Measurements from ENCODE around the gene CLDN5.
A peak's percentile ranks its signal among the peaks of the same experiment; 100 is the strongest.

Gene CLDN5

DNA sequence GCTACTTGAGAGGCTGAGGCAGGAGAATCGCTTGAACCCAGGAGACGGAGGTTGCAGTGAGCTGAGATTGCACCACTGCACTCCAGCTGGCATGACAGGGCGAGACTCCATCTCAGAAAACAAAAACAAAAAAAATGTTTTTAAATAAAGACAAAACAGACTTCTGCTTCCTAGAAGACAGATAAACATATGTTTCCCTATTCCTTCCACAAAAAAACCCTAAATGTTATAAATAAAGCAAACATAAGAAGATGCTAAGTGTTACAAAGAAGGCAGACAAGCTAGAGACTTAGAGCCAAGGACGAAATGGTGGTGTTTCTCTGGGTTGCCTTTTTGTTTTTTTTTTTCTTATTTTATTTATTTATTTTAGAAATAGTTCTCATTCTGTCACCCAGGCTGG, 5.6 kb upstream of the CLDN5 start:
- in situ Hi-C loops (cut with HindIII; ENCODE audit: low sequenced_read_pairs) = no loop called here
- TF ChIP-seq, protein P1, sequence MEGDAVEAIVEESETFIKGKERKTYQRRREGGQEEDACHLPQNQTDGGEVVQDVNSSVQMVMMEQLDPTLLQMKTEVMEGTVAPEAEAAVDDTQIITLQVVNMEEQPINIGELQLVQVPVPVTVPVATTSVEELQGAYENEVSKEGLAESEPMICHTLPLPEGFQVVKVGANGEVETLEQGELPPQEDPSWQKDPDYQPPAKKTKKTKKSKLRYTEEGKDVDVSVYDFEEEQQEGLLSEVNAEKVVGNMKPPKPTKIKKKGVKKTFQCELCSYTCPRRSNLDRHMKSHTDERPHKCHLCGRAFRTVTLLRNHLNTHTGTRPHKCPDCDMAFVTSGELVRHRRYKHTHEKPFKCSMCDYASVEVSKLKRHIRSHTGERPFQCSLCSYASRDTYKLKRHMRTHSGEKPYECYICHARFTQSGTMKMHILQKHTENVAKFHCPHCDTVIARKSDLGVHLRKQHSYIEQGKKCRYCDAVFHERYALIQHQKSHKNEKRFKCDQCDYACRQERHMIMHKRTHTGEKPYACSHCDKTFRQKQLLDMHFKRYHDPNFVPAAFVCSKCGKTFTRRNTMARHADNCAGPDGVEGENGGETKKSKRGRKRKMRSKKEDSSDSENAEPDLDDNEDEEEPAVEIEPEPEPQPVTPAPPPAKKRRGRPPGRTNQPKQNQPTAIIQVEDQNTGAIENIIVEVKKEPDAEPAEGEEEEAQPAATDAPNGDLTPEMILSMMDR (IDR thresholded peaks at IDR 0.05; ENCODE audit: low read depth, low read length) = no peak
- no peak for DNase-seq (ENCODE audit: low read depth, low spot score)
- H3K4me3 ChIP-seq (ENCODE audit: low read depth, low read length) = no peak overlapping the region

DNA sequence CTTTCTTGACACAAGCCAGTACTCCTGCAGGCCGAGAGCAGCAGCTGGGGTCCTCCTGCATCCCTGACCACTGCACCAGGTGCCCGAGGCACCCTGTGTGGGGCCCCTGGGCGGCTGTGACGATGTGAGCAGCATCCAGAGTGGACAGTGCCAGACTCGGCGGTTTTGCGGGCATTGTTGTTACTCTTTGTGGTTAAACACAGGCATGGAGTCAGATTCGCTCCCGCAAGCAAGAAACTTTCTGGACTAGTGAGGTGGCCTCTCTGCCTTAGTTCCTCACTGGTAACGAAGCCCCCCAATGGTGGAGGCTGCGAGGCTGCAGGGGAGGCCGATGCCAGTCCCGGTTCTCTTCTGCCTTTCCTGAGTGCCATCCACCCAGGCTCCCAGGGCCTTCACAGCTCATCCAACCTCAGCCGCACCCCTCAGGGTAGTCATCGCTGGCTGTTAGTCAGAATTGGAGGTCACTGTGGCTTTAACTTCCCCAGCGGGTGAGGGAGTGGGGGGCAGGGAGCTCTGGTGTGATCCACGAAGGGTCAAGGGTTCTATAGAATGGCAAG, 3.7 kb upstream of the CLDN5 start:
- H3K4me3 ChIP-seq (ENCODE audit: low read depth, low read length) = no peak overlapping the region
- TF ChIP-seq, protein P1 (IDR thresholded peaks at IDR 0.05; ENCODE audit: low read depth, low read length) = no peak
- in situ Hi-C loops (cut with HindIII; ENCODE audit: low sequenced_read_pairs) = no loop called here
- DNase-seq (ENCODE audit: low read depth, low spot score) = peak; percentile 11

DNA sequence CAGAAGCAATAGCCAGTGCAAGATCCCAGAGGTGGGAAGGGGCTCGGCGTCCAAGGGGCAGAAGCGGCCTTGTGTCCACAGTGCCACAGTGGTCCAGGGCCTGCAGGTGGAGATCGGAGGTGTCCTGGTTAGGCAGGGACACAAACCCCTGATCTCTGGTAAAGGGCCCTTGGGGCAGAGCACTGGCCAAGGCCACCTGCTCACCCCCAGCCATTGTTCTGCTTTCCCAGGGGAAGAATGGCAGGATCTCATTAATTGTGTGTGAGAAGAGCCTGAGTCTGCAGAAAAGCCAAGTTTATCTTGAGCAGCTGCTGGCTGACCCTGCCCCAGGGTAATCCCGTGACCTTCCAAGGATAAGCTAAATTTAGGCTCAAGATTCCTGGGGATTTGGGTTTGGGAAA, 3.1 kb upstream of the CLDN5 start:
- DNase-seq (ENCODE audit: low read depth, low spot score) = no peak
- in situ Hi-C loops (cut with HindIII; ENCODE audit: low sequenced_read_pairs) = no loop called here

DNA sequence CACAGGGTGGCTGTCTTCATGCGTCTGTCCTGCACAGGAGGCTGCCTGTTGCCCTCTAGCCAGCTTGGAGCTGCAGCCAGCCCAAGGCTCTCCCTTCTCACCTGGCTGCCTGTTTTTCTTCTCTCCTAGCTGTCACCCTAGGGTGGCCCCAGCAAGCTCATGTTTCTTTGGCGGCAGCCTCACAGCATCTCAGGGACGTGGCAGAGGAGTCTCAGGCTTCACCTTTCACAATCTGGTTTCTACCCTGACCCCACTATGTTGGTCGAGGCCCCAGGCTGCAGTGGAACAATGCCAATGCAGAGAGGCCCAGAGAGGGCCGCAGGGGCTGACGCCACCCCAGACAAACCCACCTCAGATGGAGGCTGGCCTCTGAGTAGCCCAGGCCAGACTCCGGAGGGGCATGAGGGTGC, 2.5 kb upstream of the CLDN5 start:
- no peak overlapping the region for H3K4me3 ChIP-seq (ENCODE audit: low read depth, low read length)
- TF ChIP-seq, protein P1 (IDR thresholded peaks at IDR 0.05; ENCODE audit: low read depth, low read length) = no peak
- in situ Hi-C loops (cut with HindIII; ENCODE audit: low sequenced_read_pairs) = no loop called here
- DNase-seq (ENCODE audit: low read depth, low spot score) = no peak

More for the DNA sequence above, 3.1 kb upstream of the CLDN5 start:
- TF ChIP-seq, protein P1 (IDR thresholded peaks at IDR 0.05; ENCODE audit: low read depth, low read length) = no peak
- no peak overlapping the region for H3K4me3 ChIP-seq (ENCODE audit: low read depth, low read length)

DNA sequence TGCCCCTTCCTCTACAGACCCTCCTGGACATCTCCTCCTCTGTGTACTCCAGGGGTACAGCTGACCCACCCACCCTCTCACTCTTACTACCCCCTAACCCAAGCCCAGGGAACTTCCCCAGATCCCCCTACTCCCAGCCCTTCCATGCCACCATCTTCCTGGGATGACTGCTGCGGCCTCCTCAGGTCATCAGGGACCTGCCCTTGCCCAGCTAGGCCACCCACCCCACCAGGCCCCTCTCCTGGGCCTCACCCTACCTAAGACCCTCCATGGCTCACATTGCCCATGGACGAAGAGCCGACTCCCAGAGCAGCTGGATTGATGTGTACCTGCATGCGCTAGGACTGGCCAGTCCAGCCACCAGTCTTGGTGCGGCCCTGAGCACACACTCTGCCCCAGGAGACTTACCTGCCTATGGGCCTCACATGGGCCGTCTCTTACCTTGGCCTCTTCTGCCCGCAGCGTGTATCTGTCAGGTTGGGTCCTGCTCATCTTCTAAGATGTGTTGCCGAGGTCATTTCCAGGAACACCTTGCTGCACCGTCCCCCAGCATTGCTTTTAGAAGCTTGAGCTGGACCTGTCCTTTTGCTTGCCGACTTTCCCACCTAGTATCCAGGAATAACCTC, 2.0 kb upstream of the CLDN5 start:
- no peak overlapping the region for H3K4me3 ChIP-seq (ENCODE audit: low read depth, low read length)
- in situ Hi-C loops (cut with HindIII; ENCODE audit: low sequenced_read_pairs) = no loop called here
- DNase-seq (ENCODE audit: low read depth, low spot score) = no peak
- TF ChIP-seq, protein P1 (IDR thresholded peaks at IDR 0.05; ENCODE audit: low read depth, low read length) = no peak

DNA sequence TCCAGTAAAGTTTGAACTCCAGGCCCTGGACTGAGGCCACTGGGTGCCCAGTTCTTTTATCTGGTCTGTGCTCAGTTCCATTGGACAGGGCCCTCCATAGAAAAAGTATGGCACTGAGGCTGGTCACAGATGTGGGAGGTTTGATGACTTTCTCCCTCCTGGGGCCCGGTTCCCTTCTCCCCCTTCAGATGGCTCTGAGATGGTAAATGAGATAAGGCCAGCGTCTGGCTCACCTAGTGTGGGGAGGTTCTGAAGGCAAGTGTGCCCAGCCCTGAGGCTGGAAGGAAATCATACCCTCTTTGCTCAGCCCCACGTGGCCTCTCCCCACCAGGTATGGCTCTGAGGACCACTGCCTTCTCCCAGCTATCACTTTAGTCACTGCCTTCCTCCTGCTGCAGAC, 1.5 kb upstream of the CLDN5 start:
- in situ Hi-C loops (cut with HindIII; ENCODE audit: low sequenced_read_pairs) = no loop called here
- no peak overlapping the region for H3K4me3 ChIP-seq (ENCODE audit: low read depth, low read length)
- TF ChIP-seq, protein P1 (IDR thresholded peaks at IDR 0.05; ENCODE audit: low read depth, low read length) = no peak
- no peak for DNase-seq (ENCODE audit: low read depth, low spot score)

Data from astrocyte of the spinal cord (primary cell).